ENCODE data around the gene SLC5A10. TPM values are rescaled to one million over a fixed set of nuclear protein-coding genes. Genes with fewer than 3 reads are reported as not detected.
"Not testable (repeated sequence)": the region's sequence is repeated elsewhere in the genome, so short reads cannot be mapped to it uniquely, and the experiment has no call there.

The SLC5A10 gene
- total RNA-seq, 4 donors from 2014 or later, result 0.31 to 1.5 (median 0.94) TPM

DNA sequence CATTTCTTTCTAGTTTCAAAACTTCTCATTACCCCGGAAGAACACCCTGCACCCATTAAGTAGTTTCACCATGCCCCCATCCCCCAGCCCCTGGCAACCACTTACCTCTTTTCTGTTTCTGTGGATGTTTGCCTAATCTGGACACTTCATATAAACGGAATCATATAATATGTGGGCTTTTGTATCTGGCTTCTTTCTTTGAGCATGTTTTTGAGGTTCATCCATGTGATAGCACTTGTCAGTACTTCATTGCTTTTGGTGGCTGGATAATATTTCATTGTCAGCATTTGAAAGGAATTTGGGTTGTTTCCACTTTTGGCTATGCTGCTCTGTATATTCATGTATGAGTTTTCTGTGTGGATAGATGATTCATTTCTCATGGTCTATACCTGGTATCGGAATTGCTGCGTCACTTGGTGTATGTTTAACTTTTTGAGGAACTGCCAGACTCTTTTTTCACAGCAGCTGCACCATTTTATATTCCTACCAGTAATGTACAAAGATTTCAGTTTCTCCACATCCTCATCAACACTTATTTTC lies 30.0 kb upstream of the SLC5A10 start:
- peaks cover 22% of the 10 kb centered on the region for H3K36me3 ChIP-seq
- H3K27ac ChIP-seq, result no peak overlapping the region
- DNase-seq (ENCODE audit: low spot score in 2 of 2), result no peak
- no peaks in the 10 kb centered on the region for H3K9me3 ChIP-seq
- H3K4me3 ChIP-seq, result no peak overlapping the region
- WGBS, result 64% methylated on average over 4 of the region's 4 CpGs
- TF ChIP-seq, protein P1, sequence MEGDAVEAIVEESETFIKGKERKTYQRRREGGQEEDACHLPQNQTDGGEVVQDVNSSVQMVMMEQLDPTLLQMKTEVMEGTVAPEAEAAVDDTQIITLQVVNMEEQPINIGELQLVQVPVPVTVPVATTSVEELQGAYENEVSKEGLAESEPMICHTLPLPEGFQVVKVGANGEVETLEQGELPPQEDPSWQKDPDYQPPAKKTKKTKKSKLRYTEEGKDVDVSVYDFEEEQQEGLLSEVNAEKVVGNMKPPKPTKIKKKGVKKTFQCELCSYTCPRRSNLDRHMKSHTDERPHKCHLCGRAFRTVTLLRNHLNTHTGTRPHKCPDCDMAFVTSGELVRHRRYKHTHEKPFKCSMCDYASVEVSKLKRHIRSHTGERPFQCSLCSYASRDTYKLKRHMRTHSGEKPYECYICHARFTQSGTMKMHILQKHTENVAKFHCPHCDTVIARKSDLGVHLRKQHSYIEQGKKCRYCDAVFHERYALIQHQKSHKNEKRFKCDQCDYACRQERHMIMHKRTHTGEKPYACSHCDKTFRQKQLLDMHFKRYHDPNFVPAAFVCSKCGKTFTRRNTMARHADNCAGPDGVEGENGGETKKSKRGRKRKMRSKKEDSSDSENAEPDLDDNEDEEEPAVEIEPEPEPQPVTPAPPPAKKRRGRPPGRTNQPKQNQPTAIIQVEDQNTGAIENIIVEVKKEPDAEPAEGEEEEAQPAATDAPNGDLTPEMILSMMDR (IDR thresholded peaks at IDR 0.05), result no peak
- TF ChIP-seq EP300 (IDR thresholded peaks at IDR 0.05) (no peak), POLR2A (IDR thresholded peaks at IDR 0.05) (no peak), POLR2AphosphoS5 (IDR thresholded peaks at IDR 0.05) (no peak)
- no peaks in the 10 kb centered on the region for H3K27me3 ChIP-seq
- H3K4me1 ChIP-seq, result peaks cover 6% of the 10 kb centered on the region

DNA sequence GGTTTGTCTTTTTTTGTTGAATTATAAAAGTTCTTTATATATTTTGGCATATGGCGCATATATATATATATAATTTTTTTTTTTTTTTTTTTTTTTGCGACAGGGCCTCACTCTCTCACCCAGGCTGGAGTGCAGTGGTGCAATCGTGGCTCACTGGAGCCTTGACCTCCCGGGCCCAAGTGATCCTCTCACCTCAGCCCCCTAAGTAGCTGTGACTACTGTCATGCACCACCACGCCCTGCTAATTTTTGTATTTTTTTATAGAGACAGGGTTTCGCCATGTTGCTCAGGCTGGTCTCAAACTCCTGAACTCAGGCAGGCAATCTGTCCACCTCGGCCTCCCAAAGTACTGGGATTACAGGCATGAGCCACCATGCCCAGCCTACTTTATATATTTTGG lies 29.4 kb upstream of the SLC5A10 start:
- H3K36me3 ChIP-seq, result peaks cover 21% of the 10 kb centered on the region
- 99% methylated on average over 7 of the region's 7 CpGs for WGBS
- H3K27ac ChIP-seq; DNase-seq (ENCODE audit: low spot score in 2 of 2); H3K4me1 ChIP-seq; H3K9me3 ChIP-seq; H3K4me3 ChIP-seq; H3K27me3 ChIP-seq: not testable (repeated sequence)

DNA sequence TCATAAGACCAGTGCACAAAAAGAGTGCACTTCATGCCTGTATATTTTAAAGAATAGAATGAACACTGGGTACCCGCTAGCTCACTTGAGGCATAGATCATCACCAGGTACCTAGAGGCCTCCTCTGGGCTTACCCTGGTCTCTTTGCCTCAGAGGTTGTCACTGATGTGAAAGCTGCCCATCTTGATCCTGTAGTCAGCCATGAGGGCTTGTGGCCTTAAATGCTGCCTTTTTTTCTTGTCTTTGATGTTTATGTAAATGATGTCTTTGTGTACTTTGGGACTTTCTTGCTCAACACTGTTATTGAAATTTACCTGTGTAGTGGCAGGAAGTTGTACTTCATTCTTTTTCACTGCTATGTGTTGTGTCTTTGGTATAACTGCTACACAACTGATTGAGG lies 26.8 kb upstream of the SLC5A10 start:
- peaks cover 29% of the 10 kb centered on the region for H3K36me3 ChIP-seq
- H3K4me1 ChIP-seq, result peaks cover 6% of the 10 kb centered on the region
- 100% methylated on average over 1 of the region's 1 CpG for WGBS
- no peaks in the 10 kb centered on the region for H3K9me3 ChIP-seq
- TF ChIP-seq, protein P1 (IDR thresholded peaks at IDR 0.05), result no peak
- no peak for TF ChIP-seq POLR2AphosphoS5 (IDR thresholded peaks at IDR 0.05)
- no peak for TF ChIP-seq EP300 (IDR thresholded peaks at IDR 0.05)
- no peak for TF ChIP-seq POLR2A (IDR thresholded peaks at IDR 0.05)
- no peaks in the 10 kb centered on the region for H3K27me3 ChIP-seq
- DNase-seq (ENCODE audit: low spot score in 2 of 2), result no peak
- H3K27ac ChIP-seq, result no peak overlapping the region
- H3K4me3 ChIP-seq, result no peak overlapping the region

DNA sequence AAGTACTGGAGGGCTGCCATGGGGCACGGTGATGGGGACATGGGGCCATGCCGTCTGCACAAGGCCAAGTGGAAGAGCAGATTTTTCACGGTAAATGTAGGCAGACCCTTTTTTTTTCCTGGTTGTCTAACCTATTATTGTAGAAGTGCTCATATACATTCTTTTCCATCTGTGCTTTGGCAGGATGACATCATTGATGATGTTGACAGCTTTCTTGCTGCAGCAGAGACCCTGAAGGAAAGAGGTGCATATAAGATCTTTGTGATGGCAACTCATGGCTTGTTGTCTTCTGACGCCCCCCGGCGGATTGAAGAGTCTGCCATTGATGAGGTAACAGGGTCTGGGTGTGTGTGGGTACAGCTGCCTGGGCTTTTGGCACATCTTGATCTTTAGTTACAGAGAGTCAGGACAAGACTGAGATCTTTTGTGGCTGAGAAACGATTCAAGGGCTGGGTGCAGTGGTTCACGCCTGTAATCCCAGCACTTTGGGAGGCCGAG lies 23.3 kb upstream of the SLC5A10 start:
- H3K27ac ChIP-seq, result no peak overlapping the region
- 92% methylated on average over 9 of the region's 9 CpGs for WGBS
- no peak overlapping the region for H3K4me3 ChIP-seq
- no peaks in the 10 kb centered on the region for H3K9me3 ChIP-seq
- H3K36me3 ChIP-seq, result peaks cover 45% of the 10 kb centered on the region
- DNase-seq (ENCODE audit: low spot score in 2 of 2), result no peak
- peaks cover 3% of the 10 kb centered on the region for H3K4me1 ChIP-seq
- TF ChIP-seq POLR2A (IDR thresholded peaks at IDR 0.05) (no peak), EP300 (IDR thresholded peaks at IDR 0.05) (no peak), POLR2AphosphoS5 (IDR thresholded peaks at IDR 0.05) (no peak)
- TF ChIP-seq, protein P1 (IDR thresholded peaks at IDR 0.05), result no peak
- H3K27me3 ChIP-seq, result no peaks in the 10 kb centered on the region

DNA sequence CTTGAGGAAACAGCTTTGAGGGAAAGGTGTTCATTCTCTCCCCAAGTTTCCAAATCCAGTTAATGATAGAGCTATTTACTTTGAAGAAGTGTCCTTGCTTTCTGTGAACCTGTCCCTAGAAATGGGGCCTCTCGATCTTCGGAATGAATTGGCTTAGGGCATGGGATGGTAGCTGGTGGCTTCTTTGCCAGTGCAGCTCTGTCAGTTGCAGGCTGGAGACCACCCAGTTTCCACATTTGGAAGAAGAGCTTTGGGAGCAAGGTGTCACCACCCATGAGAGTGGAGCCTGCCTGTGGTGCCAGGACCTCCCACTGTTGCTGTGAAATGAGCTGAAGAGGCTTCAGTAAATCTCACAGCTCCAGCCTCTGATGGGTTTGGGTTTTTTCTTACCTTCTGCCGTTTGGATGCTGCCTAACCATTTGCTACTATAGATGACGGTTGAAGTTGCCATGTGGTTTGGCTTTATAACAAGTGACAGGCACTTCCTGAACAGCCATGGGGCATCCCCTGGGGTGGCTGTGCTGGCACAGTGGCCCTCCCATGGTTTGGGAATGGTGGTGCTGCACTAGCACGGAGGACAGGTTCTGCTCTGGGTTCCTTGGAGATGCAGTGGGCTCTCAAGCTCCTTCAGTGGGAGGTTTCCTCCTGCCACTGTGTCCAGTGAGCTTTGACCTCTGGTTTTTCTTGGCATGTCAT lies 19.5 kb upstream of the SLC5A10 start:
- no peaks in the 10 kb centered on the region for H3K9me3 ChIP-seq
- no peak for DNase-seq (ENCODE audit: low spot score in 2 of 2)
- H3K27me3 ChIP-seq, result no peaks in the 10 kb centered on the region
- peaks cover 36% of the 10 kb centered on the region for H3K36me3 ChIP-seq
- TF ChIP-seq POLR2A (IDR thresholded peaks at IDR 0.05), result no peak
- TF ChIP-seq EP300 (IDR thresholded peaks at IDR 0.05), result no peak
- TF ChIP-seq, protein P1 (IDR thresholded peaks at IDR 0.05), result no peak
- no peak for TF ChIP-seq POLR2AphosphoS5 (IDR thresholded peaks at IDR 0.05)
- H3K27ac ChIP-seq, result no peak overlapping the region
- no peak overlapping the region for H3K4me3 ChIP-seq
- H3K4me1 ChIP-seq, result peaks cover 3% of the 10 kb centered on the region
- 68% methylated on average over 4 of the region's 5 CpGs for WGBS
